RWPE2 (cell line): Measurements from ENCODE around the gene FARS2.
"Not testable (repeated sequence)": the region's sequence is repeated elsewhere in the genome, so short reads cannot be mapped to it uniquely, and the experiment has no call there.

ENCODE experiments used
- ATAC-seq: fragments of 200-7000 bp; cut with Tn5 transposase; 3 replicates; pipeline ENCODE4 v1.9.1; 2021; ENCODE audit warnings: low read depth
- DNase-seq: peaks from one replicate; pipeline ENCODE4 v3.0.0-alpha.2; 2020; ENCODE audit warnings: low spot score
- H3K27ac ChIP-seq: fragments of 450-650 bp; 2 replicates; pipeline ENCODE4 v1.5.1; 2017; ENCODE audit warnings: mild to moderate bottlenecking; ENCODE audit not compliant: poor library complexity, severe bottlenecking
- H3K27me3 ChIP-seq: fragments of 250-450 bp; sonication (Bioruptor Pico); 2 replicates; pipeline ENCODE4 v1.5.1; 2021; ENCODE audit warnings: mild to moderate bottlenecking, moderate library complexity; ENCODE audit not compliant: insufficient read depth, poor library complexity, severe bottlenecking
- H3K36me3 ChIP-seq: fragments of 250-450 bp; sonication (Bioruptor Pico); 2 replicates; pipeline ENCODE4 v1.5.1; 2020; ENCODE audit warnings: low read depth, mild to moderate bottlenecking, moderate library complexity
- H3K4me1 ChIP-seq: fragments of 250-450 bp; sonication (Bioruptor Pico); 2 replicates; pipeline ENCODE4 v1.5.1; 2021; ENCODE audit warnings: mild to moderate bottlenecking, moderate library complexity; ENCODE audit not compliant: insufficient read depth, poor library complexity, severe bottlenecking
- H3K4me3 ChIP-seq: fragments of 250-450 bp; sonication (Bioruptor Pico); 2 replicates; pipeline ENCODE4 v1.5.1; 2021; ENCODE audit warnings: mild to moderate bottlenecking, moderate library complexity; ENCODE audit not compliant: severe bottlenecking
- H3K9me3 ChIP-seq: fragments of 250-450 bp; sonication (Bioruptor Pico); 2 replicates; pipeline ENCODE4 v1.5.1; 2021; ENCODE audit warnings: mild to moderate bottlenecking, moderate library complexity; ENCODE audit not compliant: severe bottlenecking
- TF ChIP-seq, protein P1 (sequence below): fragments of 450-650 bp; IDR thresholded peaks from one replicate; pipeline ENCODE4 v1.5.1; 2017; ENCODE audit warnings: mild to moderate bottlenecking, moderate library complexity; ENCODE audit not compliant: poor library complexity, severe bottlenecking

Gene FARS2

DNA sequence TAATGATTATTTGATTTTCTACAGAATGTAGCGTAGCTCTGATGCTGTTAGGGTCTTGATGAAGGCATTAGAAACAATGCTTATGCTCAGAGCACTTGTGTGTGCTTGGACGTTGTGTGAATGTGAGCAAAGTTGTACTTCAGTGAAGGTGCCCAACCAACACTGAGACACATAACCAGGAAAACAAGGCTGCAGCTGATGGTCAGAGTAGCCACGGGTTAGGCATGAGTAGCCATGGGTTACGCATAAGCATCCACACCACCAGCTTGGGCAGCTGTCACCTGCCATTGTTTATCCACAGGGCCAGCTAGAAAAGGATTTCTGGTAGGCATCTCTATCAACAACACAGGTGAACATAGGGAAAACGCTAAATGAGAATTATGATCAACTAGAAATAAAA is 418.8 kb downstream of the FARS2 start:
- H3K4me1 ChIP-seq: peaks cover 15% of the 10 kb centered on the region
- ATAC-seq (no peak), DNase-seq (no peak)
- no peak overlapping the region for H3K4me3 ChIP-seq
- H3K36me3 ChIP-seq: no peaks in the 10 kb centered on the region
- no peaks in the 10 kb centered on the region for H3K27me3 ChIP-seq
- TF ChIP-seq, protein P1, sequence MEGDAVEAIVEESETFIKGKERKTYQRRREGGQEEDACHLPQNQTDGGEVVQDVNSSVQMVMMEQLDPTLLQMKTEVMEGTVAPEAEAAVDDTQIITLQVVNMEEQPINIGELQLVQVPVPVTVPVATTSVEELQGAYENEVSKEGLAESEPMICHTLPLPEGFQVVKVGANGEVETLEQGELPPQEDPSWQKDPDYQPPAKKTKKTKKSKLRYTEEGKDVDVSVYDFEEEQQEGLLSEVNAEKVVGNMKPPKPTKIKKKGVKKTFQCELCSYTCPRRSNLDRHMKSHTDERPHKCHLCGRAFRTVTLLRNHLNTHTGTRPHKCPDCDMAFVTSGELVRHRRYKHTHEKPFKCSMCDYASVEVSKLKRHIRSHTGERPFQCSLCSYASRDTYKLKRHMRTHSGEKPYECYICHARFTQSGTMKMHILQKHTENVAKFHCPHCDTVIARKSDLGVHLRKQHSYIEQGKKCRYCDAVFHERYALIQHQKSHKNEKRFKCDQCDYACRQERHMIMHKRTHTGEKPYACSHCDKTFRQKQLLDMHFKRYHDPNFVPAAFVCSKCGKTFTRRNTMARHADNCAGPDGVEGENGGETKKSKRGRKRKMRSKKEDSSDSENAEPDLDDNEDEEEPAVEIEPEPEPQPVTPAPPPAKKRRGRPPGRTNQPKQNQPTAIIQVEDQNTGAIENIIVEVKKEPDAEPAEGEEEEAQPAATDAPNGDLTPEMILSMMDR: no peak
- no peaks in the 10 kb centered on the region for H3K9me3 ChIP-seq
- no peak overlapping the region for H3K27ac ChIP-seq

DNA sequence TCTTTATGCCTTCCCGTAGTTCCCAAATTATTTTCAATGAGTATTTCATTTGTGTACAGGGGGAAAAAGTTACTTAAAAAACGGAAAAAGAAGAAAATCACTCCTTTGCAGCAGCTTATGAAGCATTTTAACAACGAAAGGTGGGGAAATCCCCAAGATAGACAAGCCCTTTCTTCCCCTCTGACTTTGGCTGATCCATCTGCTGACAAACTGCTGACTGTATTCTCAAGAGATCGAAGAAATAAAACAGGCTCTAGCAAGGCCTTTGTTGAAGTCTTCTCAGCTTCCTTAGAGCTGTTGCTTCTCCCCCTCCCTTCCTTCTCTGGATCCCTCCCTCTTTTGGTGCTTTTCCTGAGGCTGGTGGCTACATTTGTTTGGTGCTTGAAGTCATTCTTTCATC is 420.2 kb downstream of the FARS2 start:
- ATAC-seq (no peak), DNase-seq (no peak)
- Histone ChIP-seq H3K4me3 (no peak overlapping the region), H3K27me3 (no peaks in the 10 kb centered on the region), H3K36me3 (no peaks in the 10 kb centered on the region), H3K4me1 (peaks cover 12% of the 10 kb centered on the region), H3K9me3 (no peaks in the 10 kb centered on the region), H3K27ac (no peak overlapping the region)
- TF ChIP-seq, protein P1: no peak

DNA sequence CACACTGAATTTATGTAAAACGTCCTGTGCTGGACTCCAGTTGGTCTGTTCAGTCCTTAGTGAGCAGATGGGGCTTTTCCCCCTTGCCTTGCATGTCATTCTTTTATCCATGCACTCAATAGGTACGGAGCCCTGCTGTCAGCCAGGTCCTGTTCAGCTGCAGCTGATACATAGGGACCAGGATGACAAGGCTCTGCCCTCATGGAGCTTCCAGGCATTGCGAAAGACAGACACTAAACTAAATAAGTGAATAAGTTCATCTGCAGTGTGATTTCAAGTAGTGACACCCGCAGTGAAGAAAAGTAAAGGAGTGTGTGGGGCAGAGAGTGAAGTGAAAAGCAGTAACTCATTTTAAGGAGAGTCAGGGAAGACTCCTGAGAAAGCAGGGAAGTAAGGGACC is 421.2 kb downstream of the FARS2 start:
- peaks cover 1% of the 10 kb centered on the region for H3K4me1 ChIP-seq
- H3K9me3 ChIP-seq: no peaks in the 10 kb centered on the region
- H3K36me3 ChIP-seq: no peaks in the 10 kb centered on the region
- TF ChIP-seq, protein P1: no peak
- no peaks in the 10 kb centered on the region for H3K27me3 ChIP-seq
- DNase-seq (no peak), ATAC-seq (no peak)
- no peak overlapping the region for H3K27ac ChIP-seq
- H3K4me3 ChIP-seq: no peak overlapping the region

DNA sequence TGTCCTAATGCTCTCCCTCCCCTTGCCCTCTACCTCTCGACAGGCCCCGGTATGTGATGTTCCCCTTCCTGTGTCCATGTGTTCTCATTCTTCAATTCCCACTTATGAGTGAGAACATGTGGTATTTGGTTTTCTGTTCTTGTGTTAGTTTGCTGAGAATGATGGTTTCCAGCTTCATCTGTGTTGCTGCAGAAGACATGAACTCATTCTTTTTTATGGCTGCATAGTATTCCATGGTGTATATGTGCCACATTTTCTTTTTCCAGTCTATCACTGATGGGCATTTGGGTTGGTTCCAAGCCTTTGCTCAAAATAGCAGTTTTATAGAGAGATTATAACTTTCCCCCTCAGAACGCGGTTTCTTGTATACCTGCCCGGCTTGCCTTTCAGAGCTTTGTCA is 422.4 kb downstream of the FARS2 start:
- not testable (repeated sequence) for H3K4me1 ChIP-seq, H3K27me3 ChIP-seq, H3K36me3 ChIP-seq, ATAC-seq, DNase-seq, H3K4me3 ChIP-seq, H3K27ac ChIP-seq, H3K9me3 ChIP-seq

DNA sequence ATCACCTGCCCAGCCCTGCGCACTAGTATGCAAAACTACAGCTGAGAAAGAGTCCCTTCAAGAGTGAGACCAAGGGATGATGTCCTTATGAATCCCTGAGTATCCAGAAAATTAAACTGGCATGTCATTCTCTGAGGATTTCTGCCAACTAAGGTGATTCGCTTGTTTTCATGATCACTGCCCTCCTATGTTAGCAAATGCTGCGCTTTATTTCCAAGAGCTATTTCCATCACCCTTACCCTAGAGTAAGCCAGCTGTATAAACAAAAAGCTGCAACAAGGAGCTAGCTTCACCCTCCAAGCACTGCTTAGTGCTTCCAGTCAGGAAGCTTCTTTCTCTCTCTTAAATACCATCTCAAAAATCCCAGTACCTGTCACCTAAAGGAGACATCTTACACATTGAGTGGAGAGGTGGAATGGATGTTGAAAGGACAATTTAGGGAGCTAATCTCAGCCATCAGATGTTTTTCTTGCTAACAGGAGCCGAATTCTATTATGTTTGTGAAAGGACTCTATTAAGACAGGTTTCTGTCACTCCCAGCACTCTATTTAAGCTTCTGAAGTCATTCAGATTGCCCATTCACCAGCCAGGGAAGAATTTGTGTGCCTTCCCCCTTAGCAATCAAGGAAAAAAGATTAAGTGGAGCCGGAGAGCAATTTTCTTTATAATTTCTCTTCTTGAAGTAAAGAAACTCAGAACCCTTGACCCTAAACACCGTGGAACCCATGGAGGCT is 423.2 kb downstream of the FARS2 start:
- no peak for DNase-seq
- TF ChIP-seq, protein P1: no peak
- Histone ChIP-seq H3K9me3 (no peaks in the 10 kb centered on the region), H3K27me3 (no peaks in the 10 kb centered on the region), H3K4me3 (no peak overlapping the region), H3K4me1 (no peaks in the 10 kb centered on the region), H3K27ac (no peak overlapping the region), H3K36me3 (no peaks in the 10 kb centered on the region)
- ATAC-seq: no peak
